ENCODE measurements around the gene UBE2G2. TPM values are rescaled to one million over a fixed set of nuclear protein-coding genes. Genes with fewer than 3 reads are reported as not detected.
A peak's percentile ranks its signal among the peaks of the same experiment; 100 is the strongest.

The UBE2G2 gene
- total RNA-seq, 2 experiments from 2014 or later: 89.9 to 96.8 TPM

DNA sequence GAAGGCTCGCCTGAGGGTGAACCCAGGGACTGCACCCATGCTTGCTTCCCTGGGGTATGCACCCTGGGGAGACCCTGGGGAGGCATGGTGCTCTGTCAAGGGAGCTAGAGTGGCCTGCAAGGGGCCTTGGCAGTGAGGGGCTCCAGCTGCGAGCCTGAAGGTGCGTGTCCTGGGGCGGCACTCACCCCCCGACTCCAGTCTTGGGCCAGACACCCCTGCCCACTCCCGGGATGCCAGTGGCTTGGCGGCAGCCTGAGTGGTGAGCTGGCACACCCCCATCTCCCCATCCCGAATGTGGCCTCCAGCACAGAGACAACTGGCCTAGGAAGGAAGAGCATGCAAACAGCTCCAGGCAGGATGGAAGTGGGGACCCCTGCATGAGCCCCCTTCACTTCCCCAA, 13.6 kb upstream of the UBE2G2 start:
- H3K4me1 ChIP-seq (ENCODE audit: insufficient read depth, low read length): peaks cover 19% of the 10 kb centered on the region
- H3K9me3 ChIP-seq (ENCODE audit: control insufficient read depth in 1 of 2, insufficient read depth in 1 of 2, low read length in 2 of 2): peaks cover 0 to 12% of the 10 kb centered on the region in 2 experiments
- Mint-ChIP-seq H3K27ac (no peak overlapping the region), H3K9me3 (peaks cover 4% of the 10 kb centered on the region), H3K27me3 (no peaks in the 10 kb centered on the region), H3K4me3 (peak overlapping the region; percentile 31), H3K4me1 (ENCODE audit: low read depth) (peaks cover 18% of the 10 kb centered on the region), H3K36me3 (ENCODE audit: low read depth) (peaks cover 32% of the 10 kb centered on the region)
- DNase-seq (peak in 1 of 14 experiments; percentile 23), ATAC-seq (ENCODE audit: poor library complexity) (no peak)
- H3K27me3 ChIP-seq (ENCODE audit: control insufficient read depth in 1 of 2, insufficient read depth in 2 of 2, low read length in 2 of 2): no peaks in the 10 kb centered on the region
- ChIA-PET POLR2A (interaction anchor here (0.6 to 2.6 kb wide), 3 partner anchors 10 to 59 kb away, joined by 3 to 8 read pairs (median 3); partner anchors contain the start of genes PTTG1IP and UBE2G2), CTCF (no interaction called here)
- no peak overlapping the region for H3K4me3 ChIP-seq (ENCODE audit: low read length)
- H3K27ac ChIP-seq (ENCODE audit: low read depth in 1 of 2, low read length in 2 of 2): no peak overlapping the region
- no peak for TF ChIP-seq CTCF (IDR thresholded peaks at IDR 0.05)
- peaks cover 20% of the 10 kb centered on the region for H3K36me3 ChIP-seq (ENCODE audit: insufficient read depth, low read length)
- intact Hi-C loops (cut with DNase I, micrococcal nuclease): loop anchor here in 1 of 2 experiments (5.0 kb wide), 3 partner anchors 117 to 1843 kb away; partner anchors contain the start of genes CFAP410 and PKNOX1

DNA sequence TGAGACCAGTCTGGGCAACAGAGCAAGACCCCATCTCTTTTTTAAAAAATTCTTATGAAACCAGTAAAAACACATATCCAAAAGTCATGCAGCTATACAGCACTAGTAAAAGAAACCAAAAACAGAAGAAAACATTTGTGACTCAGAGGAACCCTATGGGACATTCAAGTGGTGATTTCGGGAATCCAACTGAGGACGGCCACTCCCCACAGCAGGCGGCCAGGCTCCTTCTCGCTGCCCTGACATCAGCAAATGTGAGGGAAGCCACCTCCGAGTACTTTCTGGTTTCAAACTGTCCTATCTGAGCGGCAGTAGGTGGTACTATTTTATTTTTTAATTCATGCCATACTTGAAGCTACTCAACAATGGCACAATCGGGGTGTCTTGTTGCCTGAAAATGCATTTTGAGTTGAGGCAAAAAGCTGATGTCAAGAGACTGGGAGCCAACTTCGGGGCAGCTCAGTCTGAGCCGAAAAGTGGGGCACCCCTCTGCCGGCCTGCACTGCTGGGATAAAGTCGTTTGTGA, 12.9 kb upstream of the UBE2G2 start:
- POLR2A ChIA-PET: interaction anchor here (1.3 to 2.6 kb wide), 2 partner anchors 9 to 13 kb away, joined by 3 to 8 read pairs; partner anchors contain the start of gene UBE2G2

DNA sequence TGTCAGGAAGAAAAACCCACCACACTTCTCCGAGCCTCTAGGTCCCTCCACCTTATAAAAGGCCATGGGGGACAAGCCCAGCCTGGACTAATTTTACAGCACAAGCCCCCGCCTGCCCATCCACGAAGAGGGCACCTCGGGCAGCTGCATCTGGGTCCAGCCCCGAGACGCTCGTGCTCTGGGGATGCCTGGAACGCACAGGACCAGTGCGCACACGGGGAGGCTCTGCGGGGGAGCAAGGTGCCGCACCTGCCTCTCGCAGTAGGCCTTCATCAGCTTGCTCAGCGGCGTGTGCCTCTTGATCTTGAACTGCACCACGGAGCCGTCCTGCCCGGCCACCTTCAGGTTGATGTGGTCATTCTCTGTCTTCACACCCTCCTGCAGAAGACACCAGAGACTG, 12.1 kb upstream of the UBE2G2 start:
- Mint-ChIP-seq H3K9me3 (no peaks in the 10 kb centered on the region), H3K4me1 (ENCODE audit: low read depth) (peaks cover 18% of the 10 kb centered on the region), H3K4me3 (no peak overlapping the region), H3K27me3 (no peaks in the 10 kb centered on the region), H3K36me3 (ENCODE audit: low read depth) (peaks cover 39% of the 10 kb centered on the region), H3K27ac (no peak overlapping the region)
- H3K4me3 ChIP-seq (ENCODE audit: low read length): no peak overlapping the region
- H3K36me3 ChIP-seq (ENCODE audit: insufficient read depth, low read length): peaks cover 34% of the 10 kb centered on the region
- H3K27me3 ChIP-seq (ENCODE audit: control insufficient read depth in 1 of 2, insufficient read depth in 2 of 2, low read length in 2 of 2): no peaks in the 10 kb centered on the region
- no peak for ATAC-seq (ENCODE audit: poor library complexity)
- peaks cover 0 to 1% of the 10 kb centered on the region in 2 experiments for H3K9me3 ChIP-seq (ENCODE audit: control insufficient read depth in 1 of 2, insufficient read depth in 1 of 2, low read length in 2 of 2)
- no peak overlapping the region for H3K27ac ChIP-seq (ENCODE audit: low read depth in 1 of 2, low read length in 2 of 2)
- DNase-seq: no peak
- ChIA-PET POLR2A (no interaction called here), CTCF (interaction anchor here (1.5 kb wide), 1 partner anchor 12 kb away, joined by 3 read pairs; the partner anchor contains the start of gene UBE2G2)
- TF ChIP-seq CTCF (IDR thresholded peaks at IDR 0.05): no peak
- intact Hi-C loops (cut with DNase I, micrococcal nuclease): no loop called here
- H3K4me1 ChIP-seq (ENCODE audit: insufficient read depth, low read length): peaks cover 16% of the 10 kb centered on the region

More for the DNA sequence above, 12.9 kb upstream of the UBE2G2 start:
- Histone ChIP-seq H3K27ac (ENCODE audit: low read depth in 1 of 2, low read length in 2 of 2) (no peak overlapping the region), H3K36me3 (ENCODE audit: insufficient read depth, low read length) (peaks cover 26% of the 10 kb centered on the region), H3K27me3 (ENCODE audit: control insufficient read depth in 1 of 2, insufficient read depth in 2 of 2, low read length in 2 of 2) (no peaks in the 10 kb centered on the region), H3K4me3 (ENCODE audit: low read length) (no peak overlapping the region), H3K9me3 (ENCODE audit: control insufficient read depth in 1 of 2, insufficient read depth in 1 of 2, low read length in 2 of 2) (peaks cover 0 to 7% of the 10 kb centered on the region in 2 experiments), H3K4me1 (ENCODE audit: insufficient read depth, low read length) (peaks cover 19% of the 10 kb centered on the region)
- Mint-ChIP-seq H3K27ac (no peak overlapping the region), H3K36me3 (ENCODE audit: low read depth) (peaks cover 36% of the 10 kb centered on the region), H3K4me3 (peak overlapping the region; percentile 2), H3K4me1 (ENCODE audit: low read depth) (peaks cover 18% of the 10 kb centered on the region), H3K9me3 (peaks cover 2% of the 10 kb centered on the region), H3K27me3 (no peaks in the 10 kb centered on the region)
- no peak for TF ChIP-seq CTCF (IDR thresholded peaks at IDR 0.05)
- no peak for DNase-seq
- CTCF ChIA-PET: no interaction called here
- intact Hi-C loops (cut with DNase I, micrococcal nuclease): loop anchor here in 1 of 2 experiments (5.0 kb wide), 3 partner anchors 118 to 1842 kb away; partner anchors contain the start of genes CFAP410 and PKNOX1
- ATAC-seq (ENCODE audit: poor library complexity): no peak
